ENCODE data around the gene ETF1. TPM values are rescaled to one million over a fixed set of nuclear protein-coding genes. Genes with fewer than 3 reads are reported as not detected.
A peak's percentile ranks its signal among the peaks of the same experiment; 100 is the strongest.

The ETF1 gene
- total and polyA plus RNA-seq, 9 of the 15 experiments (the other 6 are each of a cell fraction or from before 2014, with no cell fraction given), result 53.7 to 209 (median 164) TPM

DNA sequence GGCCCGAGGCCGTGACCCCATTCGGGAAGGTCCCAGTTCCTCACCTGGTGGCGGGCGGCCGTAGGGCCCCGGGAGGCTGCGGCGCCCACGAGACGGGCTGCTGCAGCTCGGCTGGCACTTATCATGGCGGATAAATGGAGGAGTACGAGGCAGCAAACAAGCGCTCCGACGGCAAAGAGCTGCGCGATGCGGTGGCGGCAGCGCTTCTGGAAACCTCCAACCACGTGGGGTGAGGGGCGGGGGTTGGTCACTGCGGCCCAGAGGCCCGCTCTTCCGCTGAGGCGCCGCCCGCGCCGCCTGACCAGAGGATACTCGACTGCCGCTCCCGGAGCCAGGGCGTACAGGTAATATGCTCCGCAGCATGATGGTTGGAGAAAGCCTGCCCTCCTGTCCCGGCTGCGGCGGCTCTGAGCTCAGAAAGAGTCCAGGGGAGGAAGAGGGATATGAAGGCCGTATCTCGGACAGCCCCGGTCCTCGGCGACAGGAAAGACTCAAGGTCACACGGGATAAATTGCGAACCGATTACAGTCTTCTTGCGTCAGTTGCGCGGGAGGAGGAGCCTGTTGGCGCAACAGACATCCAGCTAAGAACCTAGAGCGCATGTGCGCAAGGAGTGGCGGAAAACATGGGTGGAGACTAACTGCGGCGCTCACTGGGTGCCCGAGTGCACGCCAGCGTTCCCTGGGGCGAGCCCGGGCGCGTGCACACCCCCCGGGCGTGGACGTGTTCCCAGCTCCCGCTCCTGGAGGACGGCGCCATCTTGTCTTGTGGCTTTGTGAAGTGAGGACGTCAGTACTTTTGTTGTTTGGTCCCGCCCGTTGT, 32.4 kb upstream of the ETF1 start, which contains the start of gene HSPA9 (continued):
- no peak for TF ChIP-seq PBX2 (CRISPR knock-in tag; IDR thresholded peaks at IDR 0.05; ENCODE audit: low read depth)
- TF ChIP-seq PBX2 (tag; conservative IDR thresholded peaks at IDR 0.05; ENCODE audit: low read depth), result no peak
- peak; percentile 75 for TF ChIP-seq MEIS2 (IDR thresholded peaks at IDR 0.05; ENCODE audit: partially characterized antibody)
- TF ChIP-seq PCBP1 (IDR thresholded peaks at IDR 0.05; ENCODE audit: low read depth, low read length, poor library complexity, severe bottlenecking), result peak; percentile 96
- peak; percentile 59 for TF ChIP-seq HCFC1 (IDR thresholded peaks at IDR 0.05; ENCODE audit: low read depth, low read length)
- no peak for TF ChIP-seq XRCC4 (IDR thresholded peaks at IDR 0.05; ENCODE audit: extremely low read depth, insufficient read depth, insufficient read length)
- TF ChIP-seq TEAD1 (CRISPR knock-in tag; IDR thresholded peaks at IDR 0.05), result peak; percentile 21 to 96; a peak in 2 of 4 replicates
- TF ChIP-seq SNIP1 (IDR thresholded peaks at IDR 0.05; ENCODE audit: low read depth), result no peak
- TF ChIP-seq NEUROD1 (IDR thresholded peaks at IDR 0.05; ENCODE audit: borderline replicate concordance, low read depth, low read length, partially characterized antibody), result peak; percentile 94
- peak; percentile 93 for TF ChIP-seq TBP (optimal IDR thresholded peaks at IDR 0.05; ENCODE audit: low read depth, low read length)
- TF ChIP-seq RBFOX2 (IDR thresholded peaks at IDR 0.05; ENCODE audit: low read depth, low read length), result peak; percentile 99
- TF ChIP-seq CCNT2 (IDR thresholded peaks at IDR 0.05; ENCODE audit: borderline replicate concordance, extremely low read depth, insufficient read length, low read depth, low read length), result peak; percentile 82
- TF ChIP-seq, protein P1, sequence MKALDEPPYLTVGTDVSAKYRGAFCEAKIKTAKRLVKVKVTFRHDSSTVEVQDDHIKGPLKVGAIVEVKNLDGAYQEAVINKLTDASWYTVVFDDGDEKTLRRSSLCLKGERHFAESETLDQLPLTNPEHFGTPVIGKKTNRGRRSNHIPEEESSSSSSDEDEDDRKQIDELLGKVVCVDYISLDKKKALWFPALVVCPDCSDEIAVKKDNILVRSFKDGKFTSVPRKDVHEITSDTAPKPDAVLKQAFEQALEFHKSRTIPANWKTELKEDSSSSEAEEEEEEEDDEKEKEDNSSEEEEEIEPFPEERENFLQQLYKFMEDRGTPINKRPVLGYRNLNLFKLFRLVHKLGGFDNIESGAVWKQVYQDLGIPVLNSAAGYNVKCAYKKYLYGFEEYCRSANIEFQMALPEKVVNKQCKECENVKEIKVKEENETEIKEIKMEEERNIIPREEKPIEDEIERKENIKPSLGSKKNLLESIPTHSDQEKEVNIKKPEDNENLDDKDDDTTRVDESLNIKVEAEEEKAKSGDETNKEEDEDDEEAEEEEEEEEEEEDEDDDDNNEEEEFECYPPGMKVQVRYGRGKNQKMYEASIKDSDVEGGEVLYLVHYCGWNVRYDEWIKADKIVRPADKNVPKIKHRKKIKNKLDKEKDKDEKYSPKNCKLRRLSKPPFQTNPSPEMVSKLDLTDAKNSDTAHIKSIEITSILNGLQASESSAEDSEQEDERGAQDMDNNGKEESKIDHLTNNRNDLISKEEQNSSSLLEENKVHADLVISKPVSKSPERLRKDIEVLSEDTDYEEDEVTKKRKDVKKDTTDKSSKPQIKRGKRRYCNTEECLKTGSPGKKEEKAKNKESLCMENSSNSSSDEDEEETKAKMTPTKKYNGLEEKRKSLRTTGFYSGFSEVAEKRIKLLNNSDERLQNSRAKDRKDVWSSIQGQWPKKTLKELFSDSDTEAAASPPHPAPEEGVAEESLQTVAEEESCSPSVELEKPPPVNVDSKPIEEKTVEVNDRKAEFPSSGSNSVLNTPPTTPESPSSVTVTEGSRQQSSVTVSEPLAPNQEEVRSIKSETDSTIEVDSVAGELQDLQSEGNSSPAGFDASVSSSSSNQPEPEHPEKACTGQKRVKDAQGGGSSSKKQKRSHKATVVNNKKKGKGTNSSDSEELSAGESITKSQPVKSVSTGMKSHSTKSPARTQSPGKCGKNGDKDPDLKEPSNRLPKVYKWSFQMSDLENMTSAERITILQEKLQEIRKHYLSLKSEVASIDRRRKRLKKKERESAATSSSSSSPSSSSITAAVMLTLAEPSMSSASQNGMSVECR (CRISPR knock-in tag; IDR thresholded peaks at IDR 0.05), result peak; percentile 99
- TF ChIP-seq POLR2H (tag; IDR thresholded peaks at IDR 0.05; ENCODE audit: low read depth), result peak; percentile 88
- no peak for TF ChIP-seq SLC30A9 (CRISPR knock-in tag; IDR thresholded peaks at IDR 0.05)
- TF ChIP-seq DMBX1 (CRISPR knock-in tag; IDR thresholded peaks at IDR 0.05; ENCODE audit: borderline replicate concordance), result peak; percentile 82
